Stimulated activated CD4-positive, alpha-beta T cell treated with anti-CD3 and anti-CD28 coated beads, Interleukin-1b, Interleukin-23, amount 100 ng/mL, for 4 hours (primary cell): ENCODE data around the gene CHST14.

ENCODE experiments used
- DNase-seq, 2 donors: peaks; one replicate each; pipeline ENCODE4 v3.0.0-alpha.2; 2020; ENCODE audit warnings: low read depth in 2 of 2

The CHST14 gene

GRCh38 chr15:40461958-40462357 is 8.8 kb upstream of the CHST14 start:
- no peak for DNase-seq

GRCh38 chr15:40463279-40463678 is 7.5 kb upstream of the CHST14 start:
- no peak for DNase-seq

GRCh38 chr15:40463886-40464545 is 6.8 kb upstream of the CHST14 start:
- no peak for DNase-seq

GRCh38 chr15:40464595-40465185 is 6.1 kb upstream of the CHST14 start:
- DNase-seq = no peak

- DNase-seq = no peak
Measured at GRCh38 chr15:40465939-40466338, 4.8 kb upstream of the CHST14 start.

- no peak for DNase-seq
Measured at GRCh38 chr15:40466426-40467260, 4.1 kb upstream of the CHST14 start.

- DNase-seq = no peak
Measured at GRCh38 chr15:40467261-40467615, 3.5 kb upstream of the CHST14 start.

- DNase-seq = no peak
Measured at GRCh38 chr15:40468898-40469331, 1.9 kb upstream of the CHST14 start.

- no peak for DNase-seq
Measured at GRCh38 chr15:40469776-40470390, 901 bp upstream of the CHST14 start.

- DNase-seq = no peak
Measured at GRCh38 chr15:40471105-40471807, 472 bp downstream of the CHST14 start.

GRCh38 chr15:40471808-40472150 is 995 bp downstream of the CHST14 start:
- DNase-seq = no peak

GRCh38 chr15:40472171-40472727 is 1.5 kb downstream of the CHST14 start:
- DNase-seq = no peak

GRCh38 chr15:40474581-40474980 is 3.8 kb downstream of the CHST14 start:
- DNase-seq = no peak

GRCh38 chr15:40477642-40478327 is 7.0 kb downstream of the CHST14 start:
- DNase-seq = no peak

- no peak for DNase-seq
Measured at GRCh38 chr15:40479024-40479423, 8.2 kb downstream of the CHST14 start.

GRCh38 chr15:40481341-40482074 is 10.7 kb downstream of the CHST14 start:
- DNase-seq = no peak

- DNase-seq = no peak
Measured at GRCh38 chr15:40483919-40484318, 13.1 kb downstream of the CHST14 start.

- DNase-seq = no peak
Measured at GRCh38 chr15:40486066-40486770, 15.4 kb downstream of the CHST14 start.

- DNase-seq = no peak
Measured at GRCh38 chr15:40487816-40488682, 17.3 kb downstream of the CHST14 start.
